ENCODE data around the gene SKAP1.

SKAP1 gene

GRCh38 chr17:48429638-48430586 lies at the start of gene SKAP1:
Gene SKAP1, minus strand, starts transcription at chr17:48430214.
- H3K27ac ChIP-seq = peak within 1 kb of the TSS; percentile 19; the same call in 1 of the 2 replicates
- TF ChIP-seq CTCF (IDR thresholded peaks at IDR 0.05) (no peak), ZFX (IDR thresholded peaks at IDR 0.05; ENCODE audit: borderline replicate concordance) (no peak)

DNA sequence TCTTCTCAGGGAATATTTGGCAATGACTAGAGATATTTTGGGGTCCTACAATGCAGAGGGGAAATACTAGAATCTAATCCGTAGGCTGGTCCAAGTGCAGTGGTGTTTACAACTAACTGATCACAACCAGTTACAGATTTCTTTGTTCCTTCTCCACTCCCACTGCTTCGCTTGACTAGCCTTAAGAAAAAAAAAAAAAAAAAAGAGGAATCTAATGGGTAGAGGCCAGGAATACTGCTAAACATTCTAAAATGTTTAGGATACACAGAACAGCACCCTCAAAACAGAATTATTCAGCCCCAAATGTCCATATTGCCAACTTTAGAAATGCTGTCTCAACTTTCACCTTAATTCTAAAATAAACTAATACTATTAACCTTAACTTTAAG lies 49.0 kb upstream of the SKAP1 start:
- no peak overlapping the region for H3K27ac ChIP-seq
- no peak for TF ChIP-seq ZFX (IDR thresholded peaks at IDR 0.05; ENCODE audit: borderline replicate concordance)
- TF ChIP-seq CTCF (IDR thresholded peaks at IDR 0.05) = no peak

DNA sequence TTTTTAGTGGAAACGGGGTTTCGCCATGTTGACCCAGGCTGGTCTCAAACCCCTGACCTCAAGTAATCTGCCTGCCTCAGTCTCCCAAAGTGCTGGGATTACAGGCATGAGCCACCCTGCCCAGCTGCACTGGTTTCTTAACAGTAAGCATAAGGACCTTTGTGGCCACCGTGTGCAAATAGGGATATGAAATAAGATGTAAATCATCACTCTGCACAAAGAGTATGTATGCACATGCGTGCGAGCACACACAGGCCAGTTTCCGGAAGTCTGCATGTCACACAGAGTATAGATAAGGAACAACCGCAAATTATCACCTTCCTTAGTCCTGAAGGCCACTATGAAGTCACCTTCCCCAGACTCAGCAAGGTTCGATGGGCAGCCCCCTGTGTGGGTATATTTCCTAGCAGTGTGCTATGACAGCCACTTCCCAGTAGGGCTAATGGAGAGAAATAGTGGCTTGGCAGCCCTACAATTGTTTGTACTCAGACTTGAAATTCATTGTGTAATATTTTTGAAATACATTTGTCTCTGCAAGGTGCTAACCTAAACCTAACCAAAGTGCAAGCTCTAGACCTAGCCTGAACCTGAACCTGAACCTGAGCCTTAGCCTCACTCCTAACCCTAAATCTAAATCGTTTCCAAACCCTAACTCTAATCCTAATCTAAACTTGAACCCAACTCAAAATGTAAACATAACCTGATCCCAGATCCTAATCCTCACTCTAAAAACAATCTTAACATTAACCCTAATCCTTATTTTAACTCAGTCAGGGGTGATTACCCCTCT lies 48.4 kb upstream of the SKAP1 start:
- TF ChIP-seq ZFX (IDR thresholded peaks at IDR 0.05; ENCODE audit: borderline replicate concordance) = no peak
- no peak for TF ChIP-seq CTCF (IDR thresholded peaks at IDR 0.05)
- no peak overlapping the region for H3K27ac ChIP-seq

DNA sequence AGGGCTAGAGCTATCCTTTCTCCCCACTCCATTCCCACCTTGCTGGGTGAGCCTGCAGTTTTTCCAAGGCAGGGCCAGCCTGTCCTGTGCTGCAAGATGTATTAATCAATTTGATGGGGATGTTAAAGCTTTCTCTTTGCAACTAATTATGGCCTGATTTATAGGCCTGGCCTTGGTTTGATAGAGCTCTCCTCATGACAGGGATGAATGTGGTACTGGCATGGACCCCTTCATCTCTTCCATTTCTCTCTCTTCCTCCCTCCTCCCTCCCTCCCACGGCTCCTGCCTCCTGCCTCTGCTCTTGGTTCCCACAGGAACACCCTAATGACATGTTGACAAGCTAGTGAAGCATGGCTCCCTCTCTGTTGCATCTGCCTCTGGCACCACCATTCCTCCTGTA lies 47.2 kb upstream of the SKAP1 start:
- H3K27ac ChIP-seq = no peak overlapping the region
- no peak for TF ChIP-seq ZFX (IDR thresholded peaks at IDR 0.05; ENCODE audit: borderline replicate concordance)
- TF ChIP-seq CTCF (IDR thresholded peaks at IDR 0.05) = no peak

GRCh38 chr17:48472411-48473281 lies 42.6 kb upstream of the SKAP1 start:
- no peak for TF ChIP-seq CTCF (IDR thresholded peaks at IDR 0.05)
- no peak for TF ChIP-seq ZFX (IDR thresholded peaks at IDR 0.05; ENCODE audit: borderline replicate concordance)
- no peak overlapping the region for H3K27ac ChIP-seq

DNA sequence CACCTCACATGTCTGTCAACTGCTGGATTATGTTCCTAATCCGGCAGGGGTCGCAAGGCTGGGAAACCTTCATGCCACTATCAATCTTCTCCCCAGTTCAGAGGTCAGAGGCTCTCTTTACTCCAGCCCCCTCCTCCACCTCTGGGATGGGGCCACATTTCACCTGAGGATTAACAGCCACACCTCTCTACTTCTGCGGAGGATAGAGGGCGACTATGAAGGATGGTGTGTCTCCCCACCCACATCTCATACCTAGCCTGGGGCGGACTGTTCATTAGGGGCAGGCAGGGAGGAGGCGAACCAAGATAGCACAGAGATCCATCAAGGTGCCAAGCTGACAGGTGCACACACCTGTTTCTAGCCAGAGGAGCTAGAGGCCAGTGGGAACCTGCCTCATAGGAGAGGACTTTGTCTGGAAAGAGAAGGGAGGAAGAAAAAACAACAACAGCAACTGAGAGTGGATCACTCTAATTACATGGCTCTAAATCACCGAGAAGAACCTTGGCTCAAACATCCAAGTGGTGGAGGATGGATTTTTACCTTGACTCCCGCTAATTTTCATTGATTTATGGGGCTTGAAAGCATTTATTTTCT lies 41.9 kb upstream of the SKAP1 start:
- TF ChIP-seq CTCF (IDR thresholded peaks at IDR 0.05) (no peak), ZFX (IDR thresholded peaks at IDR 0.05; ENCODE audit: borderline replicate concordance) (no peak)
- H3K27ac ChIP-seq = no peak overlapping the region
